Measurements from ENCODE around the gene MVB12A.

The MVB12A gene

DNA sequence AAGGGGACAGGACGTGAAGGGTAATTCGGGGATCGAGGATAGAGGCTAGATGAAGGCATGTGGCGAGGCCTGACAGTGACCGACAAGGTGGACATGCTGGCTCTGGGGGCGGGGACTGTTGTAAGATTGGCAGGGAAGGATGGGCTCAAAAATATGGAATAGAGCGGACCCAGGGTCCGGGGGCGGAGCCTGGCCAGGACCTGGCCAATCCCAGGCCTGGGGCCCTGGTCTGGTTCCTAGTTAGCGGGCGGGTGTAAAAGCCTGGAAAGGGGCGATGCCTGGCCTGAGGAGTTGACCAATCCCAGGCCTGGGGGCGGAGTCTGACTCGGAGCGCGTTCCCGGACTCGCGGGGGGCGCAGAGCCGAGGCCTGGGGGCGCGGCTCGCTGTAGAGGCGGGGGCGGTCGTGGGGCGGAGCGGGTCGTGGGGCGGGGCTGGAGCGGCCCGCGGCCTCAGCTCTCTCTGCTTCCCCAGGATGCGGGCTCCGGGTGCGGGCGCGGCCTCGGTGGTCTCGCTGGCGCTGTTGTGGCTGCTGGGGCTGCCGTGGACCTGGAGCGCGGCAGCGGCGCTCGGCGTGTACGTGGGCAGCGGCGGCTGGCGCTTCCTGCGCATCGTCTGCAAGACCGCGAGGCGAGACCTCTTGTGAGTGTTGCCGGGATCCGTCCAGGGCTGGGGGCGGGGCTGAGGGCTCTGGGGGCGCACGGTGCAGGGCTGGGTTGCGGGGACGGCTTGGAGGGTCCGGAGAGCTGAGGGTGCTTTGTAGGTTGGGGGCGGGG, 50.4 kb downstream of the MVB12A start, which contains the start of gene SLC27A1:
TSS of gene SLC27A1 (plus strand) at position 457 of the 774 bp plus-strand sequence. CDS start at position 474, 17 bp downstream.
- DNase-seq (ENCODE audit: low read depth, low spot score) = peak; percentile 97

DNA sequence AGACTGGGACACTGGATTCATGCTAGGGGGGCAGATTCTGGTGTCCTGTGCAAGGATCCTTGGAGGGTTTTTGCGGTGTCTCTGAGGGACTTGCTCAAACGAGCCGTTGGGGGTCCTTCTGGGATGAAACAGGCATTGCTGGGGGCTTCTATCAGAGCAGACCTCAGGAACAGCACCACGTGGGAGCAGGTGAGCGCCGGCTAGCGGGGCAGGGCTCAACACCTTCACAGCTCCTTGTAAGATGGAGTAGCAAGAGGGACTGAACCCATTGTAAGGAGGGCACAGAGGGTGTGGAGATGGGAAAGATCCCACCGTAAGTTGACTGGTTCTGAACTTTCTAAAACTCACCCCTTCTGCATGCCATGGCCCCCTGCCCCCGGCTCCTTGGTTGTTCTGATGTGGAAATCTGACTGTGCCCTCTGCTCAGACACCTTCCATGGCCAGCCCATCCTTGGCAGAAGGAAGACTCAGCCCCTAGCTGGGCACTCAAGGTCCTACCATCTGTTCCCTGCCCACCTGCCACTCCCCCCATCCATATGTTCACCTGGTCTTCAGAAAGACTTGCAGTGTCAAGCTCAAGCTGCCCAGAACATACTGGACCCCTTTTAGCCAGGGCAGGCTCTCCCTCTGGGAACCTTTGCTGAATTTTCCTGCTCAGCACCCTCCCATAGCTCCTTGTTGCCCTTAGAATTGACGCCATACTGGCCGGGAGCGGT, 51.7 kb downstream of the MVB12A start:
- DNase-seq (ENCODE audit: low read depth, low spot score) = no peak

DNA sequence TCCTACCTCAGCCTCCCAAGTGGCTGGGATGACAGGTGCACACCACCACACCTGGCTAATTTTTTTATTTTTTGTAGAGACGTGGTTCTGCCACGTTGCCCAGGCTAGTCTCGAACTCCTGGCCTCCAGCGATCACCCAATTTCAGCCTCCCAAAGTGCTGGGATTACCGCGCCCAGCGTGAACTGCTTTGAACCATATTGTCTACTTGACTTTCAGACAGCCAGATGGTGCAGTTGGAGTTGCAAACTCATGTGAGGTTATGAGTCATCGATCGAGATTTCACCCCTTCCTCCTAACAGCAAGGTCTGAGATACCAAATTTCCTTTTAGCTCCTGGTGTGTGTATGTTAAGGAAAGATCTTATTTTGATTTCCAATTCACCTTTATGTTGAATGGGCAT, 53.2 kb downstream of the MVB12A start:
- DNase-seq (ENCODE audit: low read depth, low spot score) = no peak

Data from brain pericyte (primary cell).